K562 (cell line): Measurements from ENCODE around the gene PRDX1. TPM values are rescaled to one million over a fixed set of nuclear protein-coding genes. Genes with fewer than 3 reads are reported as not detected.
"Not testable (repeated sequence)": the region's sequence is repeated elsewhere in the genome, so short reads cannot be mapped to it uniquely, and the experiment has no call there.

ENCODE experiments used
- ATAC-seq: fragments of 200-7000 bp; cut with Tn5 transposase; 3 replicates; pipeline ENCODE4 v1.9.1; 2020; ENCODE audit warnings: moderate library complexity
- BruUV-seq: library from RNA; stranded (reverse); fragments of 400-500 nt; replicated peaks from 2 replicates; lab custom pipeline; 2021; lab: Mats Ljungman, UMichigan
- CTCF ChIA-PET: fragments of 300-600 bp; formaldehyde crosslinking; extraction: SDS; loops from one replicate; lab custom pipeline; 2021; ENCODE audit warnings: low intra/inter-chr PET ratio; lab: Yijun Ruan, JAX
- POLR2A ChIA-PET: fragments of 300-600, 350-650 bp; sonication (Branson Sonifier 250); formaldehyde crosslinking; extraction: SDS; loops from one replicate; lab custom pipeline; 2021; ENCODE audit warnings: antibody characterized with exemption, inconsistent platforms; lab: Yijun Ruan, JAX
- DNase-seq, 4 experiments: peaks; one replicate each; pipeline versions ENCODE4 v3.0.0 to v3.0.0-alpha.2; 2011 to 2018; ENCODE audit warnings: low spot score in 3 of 4, mixed read lengths in 3 of 4; ENCODE audit errors: extremely low read depth in 1 of 4
- FAIRE-seq: peaks from 2 replicates; lab custom pipeline; 2011; peaks lifted over from hg19 to GRCh38; lab: Jason Lieb, UNC
- H2AFZ ChIP-seq: 2 replicates; pipeline ENCODE4 v1.6.0; 2011; ENCODE audit warnings: low read depth, low read length, control low read depth, inconsistent platforms
- H3K27ac ChIP-seq: fragments of 200-600 bp; 3 replicates; pipeline ENCODE4 v1.8.0; 2011; ENCODE audit warnings: low read depth, mild to moderate bottlenecking, control low read depth, inconsistent platforms, low read length, moderate library complexity, mixed read lengths; ENCODE audit errors: extremely low read depth
- H3K27me3 ChIP-seq, 2 experiments: fragments of 300-600 bp in 1 of 2; 2 replicates in 1 of 2; 3 replicates in 1 of 2; pipeline versions ENCODE4 v1.6.0 to v1.8.0; 2011; ENCODE audit warnings: inconsistent platforms in 2 of 2, low read length in 2 of 2, mild to moderate bottlenecking in 1 of 2, mixed read lengths in 1 of 2, moderate library complexity in 1 of 2; ENCODE audit not compliant: control insufficient read depth in 2 of 2, insufficient read depth in 2 of 2
- H3K36me3 ChIP-seq: fragments of 300-600 bp; 3 replicates; pipeline ENCODE4 v1.8.0; 2011; ENCODE audit warnings: mild to moderate bottlenecking, low read length, inconsistent platforms; ENCODE audit not compliant: control insufficient read depth, insufficient read depth
- H3K4me1 ChIP-seq, 2 experiments: fragments of 200-600 bp in 1 of 2; replicated peaks in 1 of 2; 2 replicates in 1 of 2; 3 replicates in 1 of 2; pipeline versions ENCODE4 v1.5.1 to v1.8.0; 2011; ENCODE audit warnings: inconsistent platforms in 2 of 2, low read length in 2 of 2, mild to moderate bottlenecking in 1 of 2, mixed read lengths in 1 of 2, moderate library complexity in 1 of 2; ENCODE audit not compliant: control insufficient read depth in 2 of 2, insufficient read depth in 2 of 2
- H3K4me2 ChIP-seq: 2 replicates; pipeline ENCODE4 v1.6.1; 2011; ENCODE audit warnings: low read length, control low read depth, inconsistent platforms, mixed read lengths; ENCODE audit not compliant: insufficient read depth
- H3K4me3 ChIP-seq: fragments of 200-600 bp; sonication (generic), shearing (Covaris generic); 2 replicates; pipeline ENCODE4 v1.5.1; 2016; ENCODE audit warnings: control low read depth, inconsistent platforms
- H3K79me2 ChIP-seq: fragments of 200-600 bp; 3 replicates; pipeline ENCODE4 v1.8.0; 2011; ENCODE audit warnings: low read length, inconsistent platforms; ENCODE audit not compliant: control insufficient read depth, insufficient read depth
- H3K9ac ChIP-seq, 2 experiments: 2 replicates each; pipeline versions ENCODE4 v1.6.0 to v1.6.1; 2011; ENCODE audit warnings: low read depth in 2 of 2, low read length in 2 of 2, control low read depth in 1 of 2, inconsistent platforms in 1 of 2, mild to moderate bottlenecking in 1 of 2, mixed read lengths in 1 of 2; ENCODE audit not compliant: insufficient read depth in 1 of 2
- H3K9me1 ChIP-seq: one replicate; pipeline ENCODE4 v1.6.0; 2011; ENCODE audit warnings: inconsistent platforms, mild to moderate bottlenecking, low read length, moderate library complexity; ENCODE audit not compliant: control insufficient read depth, insufficient read depth
- H3K9me3 ChIP-seq: replicated peaks from 2 replicates; pipeline ENCODE4 v1.5.1; 2011; ENCODE audit warnings: low read depth, low read length, inconsistent platforms; ENCODE audit not compliant: control insufficient read depth, insufficient read depth
- H4K20me1 ChIP-seq: replicated peaks from 2 replicates; pipeline ENCODE4 v1.6.1; 2011; ENCODE audit warnings: low read length, inconsistent platforms, mixed read lengths; ENCODE audit not compliant: control insufficient read depth, insufficient read depth
- ARID3A ChIP-seq: IDR thresholded peaks from 2 replicates; pipeline ENCODE4 v1.6.1; 2012; ENCODE audit warnings: low read depth, low read length, improper control_type of control experiment, borderline replicate concordance
- C11orf30 ChIP-seq: fragments of 450-650 bp; IDR thresholded peaks from 2 replicates; pipeline ENCODE4 v1.6.1; 2016; ENCODE audit warnings: low read depth, mild to moderate bottlenecking
- MIER1 ChIP-seq: fragments of 450-650 bp; IDR thresholded peaks from 2 replicates; pipeline ENCODE4 v1.6.1; 2016; ENCODE audit warnings: antibody characterized with exemption, mild to moderate bottlenecking, low read depth
- RBFOX2 ChIP-seq: fragments of 200-400 bp; formaldehyde crosslinking; IDR thresholded peaks from 2 replicates; pipeline ENCODE4 v1.6.1; 2017; ENCODE audit warnings: low read depth, mild to moderate bottlenecking, low read length, moderate library complexity
- ZBTB26 ChIP-seq: fragments of 450-650 bp; formaldehyde crosslinking; IDR thresholded peaks from 2 replicates; pipeline ENCODE4 v1.4.0; 2022; ENCODE audit warnings: missing genetic modification characterization
- WGBS: fragments of 100-300 bp; shearing (Covaris generic); methylation state at CpG from one replicate; pipeline ENCODE4 v1.1.6; 2016; ENCODE audit warnings: low coverage, mixed read lengths; ENCODE audit not compliant: insufficient coverage; ENCODE audit errors: missing lambda C conversion rate; 5-methylcytosine and 5-hydroxymethylcytosine counted together
- in situ Hi-C: fragments of 300-500 bp; cut with MboI; formaldehyde crosslinking; loops from 4 replicates; pipeline ENCODE4 v1.15.0; 2018; ENCODE audit warnings: inconsistent platforms, mixed read lengths
- intact Hi-C: fragments of 100-400 bp; cut with micrococcal nuclease; formaldehyde crosslinking; loops from 2 replicates; pipeline ENCODE4 v1.14.2; 2022
- polyA plus RNA-seq, 8 experiments: library from polyadenylated mRNA; depleted of rRNA in 4 of 8; stranded (reverse) in 5 of 8; unstranded in 3 of 8; fragments of >200 nt; fragmentation: Nextera tagmentation in 2 of 8; fragmentation: Illumina TruSeq in 1 of 8; extraction: Ambion mirVana in 2 of 8; extraction: Trizol in 1 of 8; gene quantifications; 2 replicates each; pipeline versions ENCODE4 v1.2.1 to v1.2.3, GENCODE V29; 2011 to 2014; ENCODE audit warnings: inconsistent platforms in 1 of 8, missing spikeins in 1 of 8
- total RNA-seq, 7 experiments: library from RNA; depleted of rRNA in 6 of 7; stranded (reverse); fragments of >200 nt in 6 of 7; fragmentation: Illumina TruSeq in 2 of 7; extraction: Trizol in 2 of 7; gene quantifications; 2 replicates each; pipeline versions ENCODE4 v1.2.1 to v1.2.3, GENCODE V29; 2011 to 2021; ENCODE audit warnings: low replicate concordance in 1 of 7
- TF ChIP-seq, protein P1 (sequence below): sonication (generic); formaldehyde crosslinking; IDR thresholded peaks from 2 replicates; pipeline ENCODE4 v1.8.1; 2023; ENCODE audit warnings: mild to moderate bottlenecking, missing genetic modification reagents, moderate library complexity
- TF ChIP-seq, protein P2 (sequence below): IDR thresholded peaks from 2 replicates; pipeline ENCODE4 v1.6.1; 2016; ENCODE audit warnings: missing genetic modification characterization, missing compliant biosample characterization
- TF ChIP-seq, protein P3 (sequence below): conservative IDR thresholded peaks from 2 replicates; pipeline ENCODE4 v1.6.1; 2011; ENCODE audit warnings: low read depth, mild to moderate bottlenecking, low read length; ENCODE audit not compliant: control insufficient read depth

PRDX1 gene
- total and polyA plus RNA-seq, 9 of the 15 experiments (the other 6 are each of a cell fraction or from before 2014, with no cell fraction given), result 748 to 2,388 (median 1,045) TPM

DNA sequence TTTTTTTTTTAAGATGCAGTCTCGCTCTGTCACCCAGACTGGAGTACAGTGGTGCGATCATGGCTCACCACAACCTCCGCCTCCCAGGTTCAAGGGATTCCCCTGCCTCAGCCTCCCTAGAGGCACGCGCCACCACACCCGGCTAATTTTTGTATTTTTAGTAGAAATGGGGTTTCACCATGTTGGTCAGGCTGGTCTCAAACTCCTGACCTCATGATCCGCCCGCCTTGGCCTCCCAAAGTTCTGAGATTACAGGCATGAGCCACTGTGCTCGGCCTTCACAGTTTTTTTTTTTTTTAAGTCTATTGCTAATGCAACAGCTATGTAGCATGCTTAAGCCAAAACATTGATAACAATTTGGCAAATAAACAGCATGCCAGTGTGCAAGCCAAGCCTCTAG, 54.3 kb downstream of the PRDX1 start:
- H3K9me3 ChIP-seq, H4K20me1 ChIP-seq, BruUV-seq, H3K9ac ChIP-seq, H3K27me3 ChIP-seq, in situ Hi-C loops, H3K9me1 ChIP-seq, H3K79me2 ChIP-seq, H3K4me2 ChIP-seq, H3K4me1 ChIP-seq, H2AFZ ChIP-seq, ATAC-seq, CTCF ChIA-PET, H3K36me3 ChIP-seq, intact Hi-C loops, FAIRE-seq, H3K27ac ChIP-seq, H3K4me3 ChIP-seq, DNase-seq: not testable (repeated sequence)
- WGBS, result 52% methylated on average over 9 of the region's 9 CpGs
- POLR2A ChIA-PET, result interaction anchor here (1.2 kb wide), 1 partner anchor 9 kb away, joined by 3 read pairs; no protein-coding TSS in a partner anchor

DNA sequence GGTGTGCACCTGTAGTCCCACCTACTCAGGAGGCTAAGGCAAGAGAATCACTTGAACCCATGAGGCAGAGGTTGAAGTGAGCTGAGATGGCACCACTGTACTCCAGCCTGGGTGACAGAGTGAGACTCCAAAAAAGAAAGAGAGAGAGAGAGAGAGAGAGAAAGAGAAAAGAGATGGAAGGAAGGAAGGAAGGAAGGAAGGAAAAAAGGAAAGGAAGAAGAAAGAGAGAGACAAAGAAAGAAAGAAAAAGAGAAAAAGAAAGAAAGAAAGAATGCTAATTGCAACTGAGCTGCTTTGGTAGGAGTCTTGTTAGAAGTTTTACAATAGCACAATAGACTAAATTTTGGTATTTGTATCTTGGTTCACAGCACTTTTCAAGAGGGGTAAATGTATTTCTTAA, 56.4 kb downstream of the PRDX1 start:
- ATAC-seq (no peak), FAIRE-seq (no peak), DNase-seq (no peak)
- Histone ChIP-seq H3K9me3 (no peaks in the 10 kb centered on the region), H4K20me1 (no peaks in the 10 kb centered on the region), H3K4me3 (no peak overlapping the region), H3K27ac (no peak overlapping the region), H3K9me1 (no peaks in the 10 kb centered on the region), H3K9ac (no peak overlapping the region), H2AFZ (no peak overlapping the region), H3K4me2 (no peak overlapping the region), H3K4me1 (no peaks in the 10 kb centered on the region), H3K79me2 (no peaks in the 10 kb centered on the region), H3K27me3 (no peaks in the 10 kb centered on the region), H3K36me3 (no peaks in the 10 kb centered on the region)
- BruUV-seq, result no TSS peak
- POLR2A ChIA-PET, result interaction anchor here (1.0 kb wide), 1 partner anchor 13 kb away, joined by 3 read pairs; no protein-coding TSS in a partner anchor
- CTCF ChIA-PET, result no interaction called here
- in situ Hi-C loops (no loop called here), intact Hi-C loops (no loop called here)
- TF ChIP-seq ZBTB26 (CRISPR knock-in tag), result 0 out of 2 replicates have a peak, but pooled peaks have one; percentile 66
- TF ChIP-seq, protein P1, sequence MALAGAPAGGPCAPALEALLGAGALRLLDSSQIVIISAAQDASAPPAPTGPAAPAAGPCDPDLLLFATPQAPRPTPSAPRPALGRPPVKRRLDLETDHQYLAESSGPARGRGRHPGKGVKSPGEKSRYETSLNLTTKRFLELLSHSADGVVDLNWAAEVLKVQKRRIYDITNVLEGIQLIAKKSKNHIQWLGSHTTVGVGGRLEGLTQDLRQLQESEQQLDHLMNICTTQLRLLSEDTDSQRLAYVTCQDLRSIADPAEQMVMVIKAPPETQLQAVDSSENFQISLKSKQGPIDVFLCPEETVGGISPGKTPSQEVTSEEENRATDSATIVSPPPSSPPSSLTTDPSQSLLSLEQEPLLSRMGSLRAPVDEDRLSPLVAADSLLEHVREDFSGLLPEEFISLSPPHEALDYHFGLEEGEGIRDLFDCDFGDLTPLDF (CRISPR knock-in tag), result no peak
- TF ChIP-seq RBFOX2, result no peak
- no peak for TF ChIP-seq MIER1
- TF ChIP-seq, protein P2, sequence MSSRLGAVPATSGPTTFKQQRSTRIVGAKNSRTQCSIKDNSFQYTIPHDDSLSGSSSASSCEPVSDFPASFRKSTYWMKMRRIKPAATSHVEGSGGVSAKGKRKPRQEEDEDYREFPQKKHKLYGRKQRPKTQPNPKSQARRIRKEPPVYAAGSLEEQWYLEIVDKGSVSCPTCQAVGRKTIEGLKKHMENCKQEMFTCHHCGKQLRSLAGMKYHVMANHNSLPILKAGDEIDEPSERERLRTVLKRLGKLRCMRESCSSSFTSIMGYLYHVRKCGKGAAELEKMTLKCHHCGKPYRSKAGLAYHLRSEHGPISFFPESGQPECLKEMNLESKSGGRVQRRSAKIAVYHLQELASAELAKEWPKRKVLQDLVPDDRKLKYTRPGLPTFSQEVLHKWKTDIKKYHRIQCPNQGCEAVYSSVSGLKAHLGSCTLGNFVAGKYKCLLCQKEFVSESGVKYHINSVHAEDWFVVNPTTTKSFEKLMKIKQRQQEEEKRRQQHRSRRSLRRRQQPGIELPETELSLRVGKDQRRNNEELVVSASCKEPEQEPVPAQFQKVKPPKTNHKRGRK, result peak; percentile 78; the same call in 1 of the 2 replicates
- no peak for TF ChIP-seq C11orf30
- TF ChIP-seq, protein P3, sequence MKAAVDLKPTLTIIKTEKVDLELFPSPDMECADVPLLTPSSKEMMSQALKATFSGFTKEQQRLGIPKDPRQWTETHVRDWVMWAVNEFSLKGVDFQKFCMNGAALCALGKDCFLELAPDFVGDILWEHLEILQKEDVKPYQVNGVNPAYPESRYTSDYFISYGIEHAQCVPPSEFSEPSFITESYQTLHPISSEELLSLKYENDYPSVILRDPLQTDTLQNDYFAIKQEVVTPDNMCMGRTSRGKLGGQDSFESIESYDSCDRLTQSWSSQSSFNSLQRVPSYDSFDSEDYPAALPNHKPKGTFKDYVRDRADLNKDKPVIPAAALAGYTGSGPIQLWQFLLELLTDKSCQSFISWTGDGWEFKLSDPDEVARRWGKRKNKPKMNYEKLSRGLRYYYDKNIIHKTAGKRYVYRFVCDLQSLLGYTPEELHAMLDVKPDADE, result no peak
- TF ChIP-seq ARID3A, result no peak
